ENCODE results near the gene HNF1A. TPM values are rescaled to one million over a fixed set of nuclear protein-coding genes. Genes with fewer than 3 reads are reported as not detected.
A peak's percentile ranks its signal among the peaks of the same experiment; 100 is the strongest.
"Not testable (repeated sequence)": the region's sequence is repeated elsewhere in the genome, so short reads cannot be mapped to it uniquely, and the experiment has no call there.

Gene HNF1A
- total and polyA plus RNA-seq, 7 donors, result under 0.01 to 13.2 (median 6.1) TPM; not detected in 1

GRCh38 chr12:120944645-120945217 is 33.6 kb upstream of the HNF1A start:
- Histone ChIP-seq H3K36me3 (no peaks in the 10 kb centered on the region), H3K27me3 (no peaks in the 10 kb centered on the region), H3K27ac (no peak overlapping the region), H3K4me1 (no peaks in the 10 kb centered on the region), H3K9me3 (no peaks in the 10 kb centered on the region), H3K4me3 (no peak overlapping the region)
- no peak for TF ChIP-seq EP300 (IDR thresholded peaks at IDR 0.05)
- no peak for TF ChIP-seq POLR2A (IDR thresholded peaks at IDR 0.05)
- TF ChIP-seq CTCF (IDR thresholded peaks at IDR 0.05), result peak in 3 of 4 experiments; percentile 49 to 64 (median 51)
- DNase-seq, result no peak
- intact Hi-C loops (cut with DNase I), result no loop called here
- WGBS, 2 donors, result 46 to 53% methylated on average over 9 of the region's 9 CpGs

- H3K9me3 ChIP-seq; intact Hi-C loops (cut with DNase I); DNase-seq; H3K27ac ChIP-seq; H3K4me3 ChIP-seq; H3K36me3 ChIP-seq; H3K4me1 ChIP-seq; H3K27me3 ChIP-seq: not testable (repeated sequence)
- 68 to 80% methylated on average over 6 of the region's 6 CpGs for WGBS, 2 donors
Observed at GRCh38 chr12:120945516-120945915, 32.8 kb upstream of the HNF1A start.

- DNase-seq; intact Hi-C loops (cut with DNase I); H3K4me3 ChIP-seq; H3K36me3 ChIP-seq; H3K4me1 ChIP-seq; H3K27me3 ChIP-seq; H3K27ac ChIP-seq; H3K9me3 ChIP-seq: not testable (repeated sequence)
- WGBS, 2 donors, result 97% methylated on average over 31 of the region's 31 CpGs
Observed at GRCh38 chr12:120950260-120950799, 28.0 kb upstream of the HNF1A start.

GRCh38 chr12:120950807-120951206 is 27.5 kb upstream of the HNF1A start:
- Histone ChIP-seq H3K27me3 (no peaks in the 10 kb centered on the region), H3K4me1 (no peaks in the 10 kb centered on the region), H3K4me3 (no peak overlapping the region), H3K9me3 (no peaks in the 10 kb centered on the region), H3K27ac (no peak overlapping the region), H3K36me3 (no peaks in the 10 kb centered on the region)
- 93 to 98% methylated on average over 5 of the region's 5 CpGs for WGBS, 2 donors
- intact Hi-C loops (cut with DNase I), result no loop called here
- TF ChIP-seq POLR2AphosphoS5 (IDR thresholded peaks at IDR 0.05) (no peak), POLR2A (IDR thresholded peaks at IDR 0.05) (no peak), EP300 (IDR thresholded peaks at IDR 0.05) (no peak), CTCF (IDR thresholded peaks at IDR 0.05) (no peak)
- no peak for DNase-seq

- 71 to 81% methylated on average over 4 of the region's 4 CpGs for WGBS, 2 donors
- Histone ChIP-seq H3K27me3 (no peaks in the 10 kb centered on the region), H3K36me3 (no peaks in the 10 kb centered on the region), H3K4me3 (no peak overlapping the region), H3K9me3 (no peaks in the 10 kb centered on the region), H3K27ac (no peak overlapping the region), H3K4me1 (no peaks in the 10 kb centered on the region)
- TF ChIP-seq CTCF (IDR thresholded peaks at IDR 0.05) (no peak), EP300 (IDR thresholded peaks at IDR 0.05) (no peak), POLR2A (IDR thresholded peaks at IDR 0.05) (no peak), POLR2AphosphoS5 (IDR thresholded peaks at IDR 0.05) (no peak)
- no peak for DNase-seq
- intact Hi-C loops (cut with DNase I), result no loop called here
Observed at GRCh38 chr12:120955232-120955631, 23.1 kb upstream of the HNF1A start.
